Right lobe of liver (tissue), 6 donors: ENCODE results near the gene CYYR1. TPM values are rescaled to one million over a fixed set of nuclear protein-coding genes. Genes with fewer than 3 reads are reported as not detected.

Source experiments
- ATAC-seq, 4 donors: fragments of 200-7000 bp; cut with Tn5 transposase; one replicate each; pipeline ENCODE4 v1.9.1; 2020; ENCODE audit warnings: mild to moderate bottlenecking in 4 of 4, moderate library complexity in 4 of 4
- DNase-seq, 3 donors: peaks; one replicate each; pipeline ENCODE4 v3.0.0-alpha.2; 2020
- H3K27ac ChIP-seq, 3 donors: fragments of 200-600 bp; one replicate each; pipeline ENCODE4 v1.8.0; 2022
- H3K27me3 ChIP-seq, 2 donors: fragments of 200-600 bp; one replicate each; pipeline ENCODE4 v1.8.0; 2022
- H3K36me3 ChIP-seq, 4 donors: fragments of 200-600 bp; sonication (generic) in 1 of 4; one replicate each; pipeline versions ENCODE4 v1.5.1 to v1.8.0; 2017 to 2022; ENCODE audit warnings: control low read depth in 1 of 4
- H3K4me1 ChIP-seq, 4 donors: fragments of 200-600 bp; sonication (generic) in 1 of 4; one replicate each; pipeline versions ENCODE4 v1.5.1 to v1.8.0; 2017 to 2022; ENCODE audit warnings: control low read depth in 1 of 4
- H3K4me3 ChIP-seq, 3 donors: fragments of 200-600 bp; one replicate each; pipeline ENCODE4 v1.8.0; 2022
- H3K9me3 ChIP-seq, 4 donors: fragments of 200-600 bp; sonication (generic) in 1 of 4; one replicate each; pipeline versions ENCODE4 v1.5.1 to v1.8.0; 2017 to 2022; ENCODE audit warnings: control low read depth in 1 of 4
- POLR2A ChIP-seq: fragments of 450-650 bp; IDR thresholded peaks from one replicate; pipeline ENCODE4 v1.6.1; 2017; ENCODE audit warnings: antibody characterized with exemption, mild to moderate bottlenecking
- WGBS: methylation state at CpG from one replicate; pipeline ENCODE4 v1.1.6; 2018; ENCODE audit warnings: low coverage, low lambda C conversion rate; ENCODE audit not compliant: insufficient coverage; ENCODE audit errors: missing lambda C conversion rate; 5-methylcytosine and 5-hydroxymethylcytosine counted together
- intact Hi-C, 2 donors: fragments of 100-400 bp; cut with DNase I; formaldehyde crosslinking; loops; one replicate each; pipeline versions ENCODE4 v1.11.2 to v1.14.1; 2022
- total RNA-seq, 6 experiments: library from RNA; depleted of rRNA in 2 of 6; stranded (reverse); fragments of >200 nt in 2 of 6; fragmentation: NEBNext Ultra II Directional in 3 of 6; extraction: Animal tissue kit (Norgen Biotek cat#: 25700) in 3 of 6; gene quantifications; one replicate each; pipeline versions ENCODE4 v1.1.0 to v1.2.4, GENCODE V29; 2016 to 2023
- TF ChIP-seq, protein P1 (sequence below), 4 donors: fragments of 200-600 bp in 3 of 4; fragments of 450-650 bp in 1 of 4; IDR thresholded peaks; one replicate each; pipeline versions ENCODE4 v1.5.1 to v1.8.0; 2016 to 2022; ENCODE audit warnings: antibody characterized with exemption in 4 of 4, mild to moderate bottlenecking in 2 of 4
- donor health status: DM: no; HTN: yes; CAD: no.
- donor health status: DM: no; HTN: no; CAD: no.
- donor health status: DM: no; HTN: no; CAD: no.
- donor health status: DM: no; HTN: yes; CAD: no.
- donor health status: DM: no; HTN: yes; CAD: no.

The CYYR1 gene
- total RNA-seq, 6 experiments from 2014 or later = 1.4 to 3.3 (median 2.0) TPM

- Histone ChIP-seq H3K9me3 (no peaks in the 10 kb centered on the region), H3K27me3 (no peaks in the 10 kb centered on the region), H3K4me1 (no peaks in the 10 kb centered on the region), H3K4me3 (no peak overlapping the region), H3K36me3 (no peaks in the 10 kb centered on the region), H3K27ac (no peak overlapping the region)
- WGBS = 20% methylated on average over 5 of the region's 5 CpGs
- TF ChIP-seq POLR2A = no peak
- TF ChIP-seq, protein P1, sequence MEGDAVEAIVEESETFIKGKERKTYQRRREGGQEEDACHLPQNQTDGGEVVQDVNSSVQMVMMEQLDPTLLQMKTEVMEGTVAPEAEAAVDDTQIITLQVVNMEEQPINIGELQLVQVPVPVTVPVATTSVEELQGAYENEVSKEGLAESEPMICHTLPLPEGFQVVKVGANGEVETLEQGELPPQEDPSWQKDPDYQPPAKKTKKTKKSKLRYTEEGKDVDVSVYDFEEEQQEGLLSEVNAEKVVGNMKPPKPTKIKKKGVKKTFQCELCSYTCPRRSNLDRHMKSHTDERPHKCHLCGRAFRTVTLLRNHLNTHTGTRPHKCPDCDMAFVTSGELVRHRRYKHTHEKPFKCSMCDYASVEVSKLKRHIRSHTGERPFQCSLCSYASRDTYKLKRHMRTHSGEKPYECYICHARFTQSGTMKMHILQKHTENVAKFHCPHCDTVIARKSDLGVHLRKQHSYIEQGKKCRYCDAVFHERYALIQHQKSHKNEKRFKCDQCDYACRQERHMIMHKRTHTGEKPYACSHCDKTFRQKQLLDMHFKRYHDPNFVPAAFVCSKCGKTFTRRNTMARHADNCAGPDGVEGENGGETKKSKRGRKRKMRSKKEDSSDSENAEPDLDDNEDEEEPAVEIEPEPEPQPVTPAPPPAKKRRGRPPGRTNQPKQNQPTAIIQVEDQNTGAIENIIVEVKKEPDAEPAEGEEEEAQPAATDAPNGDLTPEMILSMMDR (IDR thresholded peaks at IDR 0.05) = no peak
- intact Hi-C loops = no loop called here
- DNase-seq (no peak), ATAC-seq (no peak)
Observed at GRCh38 chr21:26432410-26432809, 140.7 kb downstream of the CYYR1 start.

DNA sequence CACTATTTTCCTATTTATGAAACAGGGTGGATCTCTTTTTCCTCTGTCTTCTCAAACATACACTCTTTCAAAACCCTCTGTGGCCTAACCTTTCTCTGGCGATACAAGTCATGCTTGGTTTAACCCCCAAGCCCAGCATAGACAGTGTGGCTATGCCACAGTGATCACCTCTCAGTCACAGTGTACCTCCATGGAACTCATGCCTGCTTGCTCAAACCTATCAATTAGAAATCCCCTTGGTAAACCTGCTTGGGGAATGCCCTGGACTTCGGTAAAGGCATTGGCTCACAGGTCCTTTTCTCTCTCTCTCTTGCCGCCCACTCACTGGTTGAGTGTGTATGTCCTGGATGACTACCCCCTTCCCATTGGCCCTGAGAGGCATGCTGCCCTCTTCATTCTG lies 147.5 kb downstream of the CYYR1 start:
- intact Hi-C loops = no loop called here
- Histone ChIP-seq H3K27me3 (no peaks in the 10 kb centered on the region), H3K27ac (no peak overlapping the region), H3K36me3 (no peaks in the 10 kb centered on the region), H3K4me1 (no peaks in the 10 kb centered on the region), H3K9me3 (no peaks in the 10 kb centered on the region), H3K4me3 (no peak overlapping the region)
- WGBS = 25% methylated on average over 2 of the region's 3 CpGs
- no peak for TF ChIP-seq POLR2A
- TF ChIP-seq, protein P1 (IDR thresholded peaks at IDR 0.05) = no peak
- ATAC-seq (no peak), DNase-seq (no peak)

DNA sequence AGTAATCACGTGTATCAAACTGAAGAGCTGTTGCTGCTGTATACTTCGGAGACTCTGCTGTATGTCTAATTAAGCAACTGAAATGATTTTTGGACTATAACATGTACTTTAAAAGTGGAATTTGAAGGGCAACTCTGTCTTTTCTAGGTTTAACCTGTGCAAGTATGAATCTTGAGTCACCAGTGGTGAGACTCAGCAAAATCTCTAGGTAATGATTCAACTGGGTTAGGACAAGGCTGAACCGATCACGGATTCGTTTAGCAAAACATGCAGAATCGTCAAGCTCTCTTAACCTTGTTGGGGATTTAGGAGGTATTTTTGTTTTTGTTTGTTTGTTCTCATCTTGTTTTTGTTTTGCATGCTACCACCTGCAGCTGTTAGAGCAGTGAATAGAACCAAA lies 149.6 kb downstream of the CYYR1 start:
- H3K27me3 ChIP-seq = no peaks in the 10 kb centered on the region
- ATAC-seq (no peak), DNase-seq (no peak)
- H3K9me3 ChIP-seq = no peaks in the 10 kb centered on the region
- H3K4me1 ChIP-seq = no peaks in the 10 kb centered on the region
- intact Hi-C loops = no loop called here
- WGBS = 51% methylated on average over 6 of the region's 6 CpGs
- no peak overlapping the region for H3K27ac ChIP-seq
- no peaks in the 10 kb centered on the region for H3K36me3 ChIP-seq
- no peak overlapping the region for H3K4me3 ChIP-seq
- no peak for TF ChIP-seq POLR2A
- TF ChIP-seq, protein P1 (IDR thresholded peaks at IDR 0.05) = no peak

DNA sequence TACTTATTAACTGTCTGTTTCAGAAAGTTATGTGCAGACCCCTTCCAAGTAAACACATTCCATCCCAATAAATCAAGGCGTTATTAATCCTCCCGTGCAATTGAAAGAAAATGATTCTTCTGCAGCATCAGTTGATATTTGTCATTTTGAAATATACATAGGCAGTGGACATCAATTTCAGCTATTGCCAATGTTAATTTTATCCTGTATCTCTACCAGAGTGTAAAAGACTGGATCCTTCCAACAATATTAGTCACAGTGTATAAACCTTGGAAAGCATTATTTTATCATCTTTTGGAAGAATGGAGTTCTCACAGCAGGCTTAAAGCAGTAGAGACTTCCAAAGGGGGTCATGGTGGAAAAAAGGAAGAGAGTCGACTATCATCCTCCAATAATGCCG lies 150.4 kb downstream of the CYYR1 start:
- ATAC-seq = no peak
- H3K4me1 ChIP-seq = no peaks in the 10 kb centered on the region
- no peak for DNase-seq
- no peak for TF ChIP-seq POLR2A
- TF ChIP-seq, protein P1 (IDR thresholded peaks at IDR 0.05) = no peak
- H3K4me3 ChIP-seq = no peak overlapping the region
- WGBS = 45% methylated on average over 4 of the region's 4 CpGs
- H3K9me3 ChIP-seq = no peaks in the 10 kb centered on the region
- no peaks in the 10 kb centered on the region for H3K27me3 ChIP-seq
- intact Hi-C loops = no loop called here
- H3K36me3 ChIP-seq = no peaks in the 10 kb centered on the region
- H3K27ac ChIP-seq = no peak overlapping the region

GRCh38 chr21:26422138-26422537 lies 150.9 kb downstream of the CYYR1 start:
- Histone ChIP-seq H3K27ac (no peak overlapping the region), H3K4me3 (no peak overlapping the region), H3K9me3 (no peaks in the 10 kb centered on the region), H3K27me3 (no peaks in the 10 kb centered on the region), H3K4me1 (no peaks in the 10 kb centered on the region), H3K36me3 (no peaks in the 10 kb centered on the region)
- intact Hi-C loops = no loop called here
- WGBS = 64% methylated on average over 3 of the region's 3 CpGs
- DNase-seq (no peak), ATAC-seq (peak in 1 of 4 donors; percentile 43)
- TF ChIP-seq, protein P1 (IDR thresholded peaks at IDR 0.05) = no peak
- no peak for TF ChIP-seq POLR2A
